IPS DF 19.7 (cell line): Measurements from ENCODE around the gene GSE1.

Experiments
- DNase-seq: peaks from one replicate; pipeline ENCODE4 v3.0.0-alpha.2; 2013; ENCODE audit warnings: low read depth, low spot score

Gene GSE1

GRCh38 chr16:85616607-85617321 lies 3.6 kb downstream of the GSE1 start:
- DNase-seq, result no peak

- no peak for DNase-seq
These were observed 4.8 kb downstream of the GSE1 start for GRCh38 chr16:85617948-85618347.

GRCh38 chr16:85618521-85618920 lies 5.4 kb downstream of the GSE1 start:
- DNase-seq, result no peak

- no peak for DNase-seq
These were observed 6.2 kb downstream of the GSE1 start for GRCh38 chr16:85619101-85619891.

GRCh38 chr16:85620374-85620773 lies 7.3 kb downstream of the GSE1 start:
- DNase-seq, result no peak

- no peak for DNase-seq
These were observed 8.7 kb downstream of the GSE1 start for GRCh38 chr16:85621698-85622428.

- DNase-seq, result no peak
These were observed 9.6 kb downstream of the GSE1 start for GRCh38 chr16:85622683-85623082.

- DNase-seq, result no peak
These were observed 10.1 kb downstream of the GSE1 start for GRCh38 chr16:85623250-85623649.

GRCh38 chr16:85623997-85624601 lies 11.0 kb downstream of the GSE1 start:
- DNase-seq, result no peak

GRCh38 chr16:85624646-85625045 lies 11.5 kb downstream of the GSE1 start:
- no peak for DNase-seq

GRCh38 chr16:85625053-85625452 lies 11.9 kb downstream of the GSE1 start:
- DNase-seq, result no peak

GRCh38 chr16:85625485-85626117 lies 12.5 kb downstream of the GSE1 start:
- no peak for DNase-seq

- DNase-seq, result no peak
These were observed 13.3 kb downstream of the GSE1 start for GRCh38 chr16:85626191-85626981.

GRCh38 chr16:85627089-85627488 lies 14.0 kb downstream of the GSE1 start:
- DNase-seq, result no peak

- no peak for DNase-seq
These were observed 14.6 kb downstream of the GSE1 start for GRCh38 chr16:85627526-85628264.

GRCh38 chr16:85628265-85628556 lies 15.1 kb downstream of the GSE1 start:
- DNase-seq, result no peak

- DNase-seq, result no peak
These were observed 15.5 kb downstream of the GSE1 start for GRCh38 chr16:85628645-85629044.

- DNase-seq, result no peak
These were observed 16.2 kb downstream of the GSE1 start for GRCh38 chr16:85629326-85629725.

GRCh38 chr16:85629853-85630252 lies 16.7 kb downstream of the GSE1 start:
- no peak for DNase-seq

- DNase-seq, result no peak
These were observed 18.1 kb downstream of the GSE1 start for GRCh38 chr16:85631230-85631629.
